NCI-H1694 (cell line): ENCODE data around the gene EPG5.
"Not testable (repeated sequence)": the region's sequence is repeated elsewhere in the genome, so short reads cannot be mapped to it uniquely, and the experiment has no call there.

Source experiments
- DNase-seq: peaks from one replicate; lab custom pipeline; 2025; lab: John Stamatoyannopoulos, UW

The EPG5 gene

DNA sequence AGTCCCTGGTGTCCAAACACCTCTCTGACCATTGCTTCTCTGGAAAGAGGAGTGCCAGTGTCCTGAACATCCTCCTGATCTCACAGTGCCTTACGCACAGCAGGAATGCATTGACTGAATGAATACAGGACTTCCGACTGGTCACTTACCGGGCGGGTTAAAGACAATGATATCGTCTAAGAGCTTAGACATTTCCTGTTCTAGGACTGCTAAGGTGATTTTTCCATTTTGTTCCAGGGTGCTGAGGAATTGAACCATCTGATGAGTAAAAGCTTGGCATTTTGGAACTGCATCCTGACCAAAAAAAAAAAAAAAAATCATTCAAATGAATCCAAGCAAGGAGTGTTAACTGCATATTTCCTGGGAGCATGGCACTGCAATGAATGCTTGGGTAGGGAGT is 101.7 kb downstream of the EPG5 start:
- DNase-seq, result no peak

- DNase-seq, result no peak
Measured at GRCh38 chr18:45864081-45864480, 103.0 kb downstream of the EPG5 start.

DNA sequence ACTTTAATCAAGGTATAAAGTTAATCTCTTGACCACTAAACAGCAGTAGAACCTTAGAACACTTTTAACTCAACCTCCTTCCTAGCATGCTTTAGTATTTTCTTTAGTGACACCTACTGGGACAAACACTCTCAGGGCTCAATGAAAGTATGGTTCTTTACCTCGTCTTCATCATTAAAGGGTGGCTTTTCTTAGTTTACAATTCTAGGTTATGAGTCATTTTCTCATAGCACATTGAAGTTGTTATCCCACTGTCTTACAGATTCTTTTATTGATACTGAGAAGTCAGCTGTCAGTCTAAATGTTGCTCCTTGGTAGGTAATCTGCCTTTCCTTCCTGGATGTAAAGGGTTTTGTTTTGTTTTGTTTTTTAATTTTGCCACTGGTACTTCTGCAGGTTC is 103.7 kb downstream of the EPG5 start:
- DNase-seq, result no peak

DNA sequence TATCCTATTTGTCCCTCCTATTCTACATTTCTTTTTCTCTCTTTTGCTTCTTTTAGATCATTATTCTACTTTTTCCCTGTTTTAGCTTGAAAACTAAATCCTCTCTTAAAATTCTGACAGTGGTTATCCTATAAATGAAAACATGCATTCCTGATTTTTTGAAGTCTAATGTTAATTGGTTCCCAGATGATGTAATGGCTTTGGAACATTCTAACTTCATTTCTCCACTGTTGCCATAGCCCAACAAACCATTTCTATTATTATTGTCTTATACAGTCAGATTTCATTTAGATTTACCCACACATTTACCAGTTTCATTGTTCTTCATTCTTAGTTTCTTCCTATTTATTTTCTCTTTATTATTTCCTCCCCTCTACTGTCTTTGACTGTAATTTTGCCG is 105.2 kb downstream of the EPG5 start:
- DNase-seq, result no peak

GRCh38 chr18:45860971-45861370 is 106.2 kb downstream of the EPG5 start:
- no peak for DNase-seq

DNA sequence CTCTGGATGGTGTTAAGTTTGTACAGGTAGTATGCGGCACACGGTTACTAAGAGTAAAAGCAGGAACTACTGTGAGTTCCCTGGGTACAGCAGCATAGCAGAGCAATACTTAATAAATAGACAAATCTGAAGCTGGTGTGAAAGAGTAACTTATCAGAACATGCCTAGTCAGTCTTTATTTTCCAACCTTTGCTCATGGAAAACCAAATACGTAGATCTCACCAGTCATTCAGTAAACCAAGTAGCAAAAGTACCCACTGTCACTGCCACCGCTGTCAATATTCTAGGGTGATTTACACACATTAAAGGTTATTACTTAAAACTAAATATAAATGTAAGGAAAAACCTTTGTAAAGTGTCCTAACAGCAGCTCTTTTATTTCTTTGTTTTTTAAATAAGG is 106.6 kb downstream of the EPG5 start:
- DNase-seq, result no peak

GRCh38 chr18:45859334-45859733 is 107.8 kb downstream of the EPG5 start:
- no peak for DNase-seq

- no peak for DNase-seq
Measured at GRCh38 chr18:45856531-45856930, 110.6 kb downstream of the EPG5 start.

- DNase-seq, result no peak
Measured at GRCh38 chr18:45854036-45854586, 113.0 kb downstream of the EPG5 start.

DNA sequence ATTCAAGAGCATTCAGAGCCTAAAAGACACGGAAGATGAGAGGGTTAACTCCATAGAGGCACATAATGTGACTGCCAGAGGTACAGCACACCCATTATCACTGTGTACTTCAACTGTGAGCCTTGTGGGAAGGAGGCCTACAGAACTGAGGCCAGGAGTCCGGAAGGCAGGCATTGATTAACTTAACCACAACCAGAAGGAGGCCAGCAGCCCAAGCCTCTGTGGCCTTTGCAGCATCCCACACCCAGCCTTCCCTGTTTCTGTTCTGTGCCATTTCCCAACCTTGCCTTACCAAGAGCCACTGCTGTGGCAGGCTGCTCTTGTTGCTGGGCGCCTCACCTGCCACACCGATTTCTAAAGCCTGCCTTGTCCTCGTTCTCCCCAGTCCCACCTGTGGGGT is 114.5 kb downstream of the EPG5 start:
- DNase-seq, result no peak

DNA sequence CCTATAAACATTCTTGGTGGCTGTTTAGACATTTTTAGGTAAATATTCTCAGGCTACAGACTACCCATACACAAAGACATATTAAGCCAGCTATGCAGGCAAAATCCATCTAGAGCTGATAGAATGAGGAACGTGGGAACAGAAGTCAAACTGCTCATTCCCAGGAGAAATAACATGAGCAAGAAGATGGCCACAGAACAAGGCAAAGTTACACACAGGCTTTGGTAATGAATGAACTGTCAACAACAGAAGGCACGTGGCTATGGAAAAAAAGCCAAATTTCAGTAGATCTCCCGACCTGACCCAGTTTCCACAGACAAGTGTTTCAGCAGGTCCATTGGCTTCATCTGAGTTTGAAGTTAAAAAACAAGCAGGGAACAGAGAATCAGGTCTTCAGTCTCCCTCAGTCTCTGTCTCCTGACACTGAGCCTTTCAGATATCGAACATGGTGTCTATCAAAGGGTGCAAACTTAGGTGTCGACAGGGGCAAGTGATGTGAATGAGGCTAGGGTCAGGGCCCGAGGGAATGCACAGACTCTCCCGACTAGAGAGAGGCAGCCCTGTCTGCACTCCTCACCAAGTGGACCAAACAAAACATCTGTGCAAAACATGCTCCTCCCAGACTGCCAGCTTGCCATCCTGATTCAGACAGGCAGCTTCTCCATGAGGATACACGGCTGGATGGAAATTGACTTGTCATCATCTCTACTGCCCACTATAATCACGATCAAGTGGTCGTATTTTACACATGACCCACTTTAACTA is 115.8 kb downstream of the EPG5 start:
- no peak for DNase-seq

- no peak for DNase-seq
Measured at GRCh38 chr18:45850021-45850420, 117.1 kb downstream of the EPG5 start.

- no peak for DNase-seq
Measured at GRCh38 chr18:45849529-45849928, 117.6 kb downstream of the EPG5 start.

- DNase-seq, result not testable (repeated sequence)
Measured at GRCh38 chr18:45848643-45849042, 118.5 kb downstream of the EPG5 start.

GRCh38 chr18:45847119-45847518 is 120.0 kb downstream of the EPG5 start:
- no peak for DNase-seq

DNA sequence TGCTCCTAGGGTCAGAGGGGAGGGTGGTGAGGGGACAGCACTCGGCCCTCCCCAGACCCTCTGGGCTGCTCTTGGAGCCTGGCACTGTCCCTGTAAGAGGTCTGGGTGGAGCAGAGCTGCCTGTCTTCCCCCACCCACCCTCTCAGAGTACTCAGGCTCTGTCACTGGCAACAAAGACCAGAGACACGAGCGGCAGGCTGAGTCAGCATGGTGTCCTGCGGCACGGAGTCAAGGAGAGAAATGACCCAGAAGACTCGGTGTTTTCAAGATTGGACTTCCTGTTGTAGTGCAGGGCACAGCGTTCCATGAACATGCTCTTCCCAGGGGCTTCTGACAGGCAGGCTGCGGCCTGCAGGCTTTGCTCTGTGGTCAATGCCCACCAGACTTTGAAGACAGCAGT is 121.7 kb downstream of the EPG5 start:
- DNase-seq, result no peak

DNA sequence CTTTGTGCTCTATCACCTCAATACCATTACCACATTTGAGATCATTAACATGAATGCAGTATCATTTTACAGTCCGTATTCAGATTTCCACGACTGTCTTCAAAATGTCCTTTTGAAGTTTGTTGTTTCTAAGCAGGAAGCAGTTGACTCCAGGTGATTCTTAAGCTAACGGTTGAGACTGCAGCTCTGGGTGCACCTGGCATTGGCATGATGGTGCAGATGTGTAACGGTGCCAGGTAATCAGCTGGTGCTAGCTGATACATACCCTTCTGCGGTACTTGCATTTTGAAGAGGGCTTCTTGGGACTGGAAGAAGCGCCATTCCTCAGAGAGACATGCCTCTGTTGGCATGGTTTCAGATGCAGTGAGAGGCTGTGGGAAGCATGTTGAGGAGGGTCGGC is 122.2 kb downstream of the EPG5 start:
- DNase-seq, result no peak

DNA sequence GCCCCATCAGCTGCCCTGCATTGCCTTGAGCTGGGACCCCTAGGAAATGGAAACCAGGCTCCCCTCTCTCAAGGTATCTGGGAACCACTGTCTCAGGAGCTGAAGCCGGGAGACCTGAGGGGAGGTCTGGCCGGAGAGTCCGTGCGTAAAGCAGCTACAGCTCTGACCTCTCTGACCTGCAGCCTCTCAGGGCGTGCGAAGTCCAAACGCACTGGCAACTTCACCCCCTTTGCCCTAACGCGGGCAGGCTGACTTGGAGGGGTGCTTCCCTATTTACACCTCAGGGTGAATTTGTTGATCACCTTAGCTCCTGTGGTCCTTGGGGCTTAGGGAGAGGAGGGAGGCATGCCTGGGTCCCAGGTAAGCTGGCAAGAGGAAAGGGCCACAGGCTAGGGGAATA is 124.1 kb downstream of the EPG5 start:
- DNase-seq, result no peak

DNA sequence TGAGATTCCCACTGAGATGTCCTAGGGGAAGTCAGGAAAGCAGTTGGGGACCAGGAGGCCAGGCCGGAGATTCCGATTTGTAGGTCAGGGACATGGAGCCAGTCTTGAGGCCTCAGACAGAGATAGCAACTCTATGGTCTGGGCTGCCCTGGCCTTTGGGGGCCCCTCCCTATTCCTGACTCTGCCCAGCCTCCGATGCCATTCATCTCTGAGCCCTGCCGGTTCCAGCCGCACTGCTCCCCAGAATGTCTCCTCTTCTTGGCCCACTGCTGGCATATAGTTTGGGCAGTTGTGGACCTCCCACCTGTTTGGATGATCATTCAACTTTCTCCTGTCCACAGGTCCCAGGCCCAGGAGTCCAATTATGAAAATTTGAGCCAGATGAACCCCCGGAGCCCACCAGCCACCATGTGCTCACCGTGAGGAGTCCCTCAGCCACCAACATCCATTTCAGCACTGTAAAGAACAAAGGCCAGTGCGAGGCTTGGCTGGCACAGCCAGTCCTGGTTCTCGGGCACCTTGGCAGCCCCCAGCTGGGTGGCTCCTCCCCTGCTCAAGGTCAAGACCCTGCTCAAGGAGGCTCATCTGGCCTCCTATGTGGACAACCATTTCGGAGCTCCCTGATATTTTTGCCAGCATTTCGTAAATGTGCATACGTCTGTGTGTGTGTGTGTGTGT is 125.2 kb downstream of the EPG5 start:
- no peak for DNase-seq

GRCh38 chr18:45841060-45841764 is 125.9 kb downstream of the EPG5 start:
- DNase-seq, result no peak

GRCh38 chr18:45839414-45840395 is 127.4 kb downstream of the EPG5 start:
- DNase-seq, result peak; percentile 18
